Renal cortical epithelial cell (primary cell): ENCODE data around the gene MOG. TPM values are rescaled to one million over a fixed set of nuclear protein-coding genes. Genes with fewer than 3 reads are reported as not detected.
A peak's percentile ranks its signal among the peaks of the same experiment; 100 is the strongest.
"Not testable (repeated sequence)": the region's sequence is repeated elsewhere in the genome, so short reads cannot be mapped to it uniquely, and the experiment has no call there.

ENCODE experiments used
- DNase-seq: peaks from one replicate; pipeline ENCODE4 v3.0.0-alpha.2; 2011; ENCODE audit warnings: low read depth
- total RNA-seq: library from RNA; depleted of rRNA; stranded (reverse); fragments of >200 nt; gene quantifications from 2 replicates; pipeline ENCODE4 v1.2.3, GENCODE V29; 2014

Gene MOG
- total RNA-seq, 1 donor from 2014 or later, result not detected

DNA sequence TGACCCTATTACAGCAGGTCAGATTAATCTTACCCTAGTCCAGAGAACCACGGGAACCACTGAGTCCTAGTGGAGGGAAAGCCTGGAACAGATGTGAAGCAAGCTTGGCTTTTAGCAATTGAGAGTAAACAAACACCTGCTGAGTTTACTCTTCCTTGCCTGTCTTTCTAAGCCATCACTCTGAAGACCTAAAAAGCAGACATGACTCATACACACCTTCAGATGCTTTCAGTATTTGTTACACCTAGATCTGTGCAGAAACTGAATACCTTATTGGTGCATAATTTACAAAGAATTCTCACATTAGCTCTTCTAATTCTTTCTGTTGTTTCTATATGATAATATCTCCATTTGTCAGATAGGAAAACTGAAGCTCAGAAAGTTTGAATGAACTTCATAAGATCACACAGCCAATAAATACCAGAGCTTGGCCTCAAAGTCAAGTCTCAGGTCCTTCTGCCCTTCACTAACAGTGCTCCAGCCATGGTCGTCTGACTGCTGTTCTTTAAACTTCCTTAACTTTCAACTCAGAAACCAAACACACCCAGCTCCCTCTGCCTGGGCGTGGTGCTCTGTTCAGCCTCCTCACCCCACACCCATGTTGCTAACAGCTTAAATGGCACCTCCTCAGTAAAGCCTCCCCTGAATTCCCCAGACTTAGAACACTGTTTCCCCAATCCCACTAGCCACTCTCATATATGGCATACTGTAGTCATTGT, 15.3 kb upstream of the MOG start:
- DNase-seq, result no peak

DNA sequence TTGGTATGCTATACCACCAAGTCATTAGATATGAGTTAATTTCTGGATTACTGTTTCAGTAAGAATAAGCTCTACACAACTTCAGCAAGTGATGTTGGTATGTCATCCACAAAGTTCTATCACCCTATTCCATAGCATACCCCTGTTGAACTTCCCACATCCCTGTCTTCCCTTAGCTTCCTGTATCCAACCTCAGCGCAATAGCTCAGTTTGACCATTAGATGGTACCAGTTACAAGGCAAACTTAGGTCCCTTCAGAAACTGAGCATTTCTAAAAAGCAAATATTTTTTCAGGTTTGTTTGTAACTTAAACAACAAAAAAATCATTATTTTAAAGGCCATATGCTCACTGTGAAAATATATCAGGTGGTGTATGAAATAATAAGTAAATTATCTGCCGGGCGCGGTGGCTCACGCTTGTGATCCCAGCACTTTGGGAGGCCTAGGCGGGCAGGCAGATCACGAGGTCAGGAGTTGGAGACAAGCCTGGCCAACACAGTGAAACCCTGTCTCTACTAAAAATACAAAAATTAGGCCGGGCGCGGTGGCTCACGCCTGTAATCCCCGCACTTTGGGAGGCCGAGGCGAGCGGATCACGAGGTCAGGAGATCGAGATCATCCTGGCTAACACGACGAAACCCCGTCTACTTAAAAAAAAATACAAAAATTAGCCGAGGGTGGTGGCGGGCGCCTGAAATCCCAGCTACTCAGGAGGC, 8.8 kb upstream of the MOG start:
- peak; percentile 66 for DNase-seq

DNA sequence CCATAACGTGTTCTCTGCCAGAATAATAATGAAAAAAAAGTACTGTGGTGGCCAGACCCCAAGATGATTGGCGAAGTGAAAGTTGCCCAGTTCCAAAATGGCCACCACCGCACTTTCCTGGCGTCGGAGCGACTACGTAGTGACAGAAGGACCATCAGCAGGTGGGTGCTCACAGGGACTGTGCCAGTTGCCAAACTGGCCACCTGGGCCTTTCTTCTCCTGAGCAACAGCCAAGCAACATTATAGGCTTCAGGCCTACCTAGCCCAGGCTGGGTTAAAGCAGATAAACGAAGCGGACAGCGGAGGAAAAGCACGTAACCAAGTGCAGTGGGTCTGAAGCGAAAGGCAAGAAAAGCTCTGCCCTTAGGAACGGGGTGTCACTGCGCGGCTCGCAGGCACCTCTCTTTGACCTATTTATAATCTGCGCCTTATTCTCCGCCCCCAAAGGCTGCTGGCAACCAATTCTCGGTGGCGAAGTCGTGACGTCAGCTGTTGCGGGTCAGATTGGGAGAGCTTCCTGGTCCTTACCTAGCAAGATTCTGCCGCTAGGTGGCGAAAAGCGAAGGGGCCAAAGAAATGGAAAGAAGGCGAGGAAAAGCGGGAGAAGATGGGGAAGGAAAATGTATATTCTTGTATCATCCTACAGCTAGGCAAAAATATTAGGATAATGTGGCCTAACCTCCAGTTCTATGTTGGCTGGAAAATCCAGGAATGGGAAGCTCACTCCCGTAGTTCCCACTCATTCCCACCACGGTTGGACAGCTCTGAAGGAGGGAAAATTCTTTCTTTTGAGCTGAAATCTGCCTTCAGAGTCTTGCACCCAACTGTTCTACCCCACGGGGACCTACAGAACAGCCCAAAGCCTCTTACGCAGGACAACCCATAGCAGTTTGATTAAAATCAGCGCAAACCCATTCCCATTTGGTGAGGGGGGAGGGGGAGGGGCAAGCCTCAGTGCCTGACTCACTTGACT, 6.9 kb upstream of the MOG start:
- DNase-seq, result peak; percentile 90

DNA sequence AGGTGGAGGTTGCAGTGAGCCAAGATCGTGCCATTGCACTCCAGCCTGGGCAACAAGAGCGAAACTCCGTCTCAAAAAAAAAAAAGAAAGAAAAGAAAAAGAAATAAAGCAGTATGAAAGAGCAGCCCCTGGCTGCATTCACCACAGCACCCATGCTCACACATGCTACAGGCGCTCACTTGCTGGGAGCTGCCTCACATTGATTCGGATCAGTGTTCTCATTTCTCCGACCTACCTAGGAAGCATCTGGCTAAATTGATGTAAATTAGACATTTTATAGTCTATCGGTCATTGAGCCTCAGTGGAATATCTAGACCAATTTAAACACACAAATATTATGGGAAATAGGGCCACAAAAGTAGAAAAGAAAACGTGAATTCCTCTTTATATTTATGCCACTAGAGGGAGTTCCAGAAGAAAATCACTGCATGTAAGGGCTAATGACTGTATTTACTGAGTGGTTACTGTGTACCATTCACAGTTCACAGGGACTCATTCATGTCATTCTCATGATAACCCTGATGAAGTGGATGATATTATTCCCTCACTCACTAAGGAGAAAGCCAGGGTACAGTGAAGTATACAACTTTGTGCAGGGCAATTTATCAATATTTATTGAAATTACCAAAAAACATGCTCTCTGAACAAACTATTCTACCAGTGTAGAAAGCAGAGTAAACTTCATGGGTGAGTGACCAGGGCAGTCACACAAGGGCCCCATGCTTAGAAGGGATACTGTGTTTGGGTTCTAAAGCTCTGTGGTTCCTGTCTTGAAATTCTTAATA, 5.3 kb upstream of the MOG start:
- peak; percentile 47 for DNase-seq

DNA sequence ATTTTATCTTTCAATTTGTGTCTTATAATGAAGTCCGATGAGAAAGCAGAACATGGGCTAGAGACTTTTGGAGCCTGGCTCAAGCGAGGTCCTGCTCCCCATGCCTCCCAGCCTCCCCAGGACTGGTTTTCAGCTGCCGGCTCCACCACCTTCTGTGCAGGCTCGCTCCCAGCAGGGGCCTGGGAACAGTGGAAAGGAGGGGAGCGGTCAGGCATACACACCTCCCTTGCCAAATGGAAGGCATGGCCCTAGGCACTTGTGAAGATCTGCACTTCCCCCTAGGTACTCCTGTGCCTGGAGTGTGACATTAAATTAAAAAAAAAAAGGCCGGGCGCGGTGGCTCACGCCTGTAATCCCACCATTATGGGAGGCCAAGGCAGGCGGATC, 4.7 kb upstream of the MOG start:
- DNase-seq, result no peak

DNA sequence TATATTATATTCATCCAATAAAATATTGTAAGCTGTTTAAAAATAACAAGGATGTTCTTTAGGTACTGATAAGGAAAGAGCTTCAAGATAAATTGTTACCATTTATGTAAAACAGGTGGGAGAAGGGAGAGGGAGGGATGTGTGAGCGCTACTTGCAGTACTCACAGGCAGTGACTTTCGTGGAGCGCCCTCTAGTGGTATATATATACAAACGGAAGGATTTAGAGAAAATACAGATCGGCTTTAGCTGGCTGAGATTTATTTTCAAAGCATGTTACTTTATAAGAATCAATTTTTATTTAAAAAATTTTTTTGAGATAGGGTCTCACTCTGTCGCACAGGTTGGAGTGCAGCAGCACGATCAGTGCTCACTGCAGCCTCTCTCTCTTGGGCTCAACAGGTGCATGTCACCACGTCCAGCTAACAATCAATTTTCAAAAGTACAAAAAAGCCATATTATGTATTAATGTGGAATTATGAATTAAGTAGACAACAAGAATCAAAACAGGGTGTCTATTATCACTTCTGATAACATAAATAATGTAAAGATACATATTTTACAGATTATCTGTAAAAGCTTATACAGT, 3.3 kb upstream of the MOG start:
- DNase-seq, result peak; percentile 72

DNA sequence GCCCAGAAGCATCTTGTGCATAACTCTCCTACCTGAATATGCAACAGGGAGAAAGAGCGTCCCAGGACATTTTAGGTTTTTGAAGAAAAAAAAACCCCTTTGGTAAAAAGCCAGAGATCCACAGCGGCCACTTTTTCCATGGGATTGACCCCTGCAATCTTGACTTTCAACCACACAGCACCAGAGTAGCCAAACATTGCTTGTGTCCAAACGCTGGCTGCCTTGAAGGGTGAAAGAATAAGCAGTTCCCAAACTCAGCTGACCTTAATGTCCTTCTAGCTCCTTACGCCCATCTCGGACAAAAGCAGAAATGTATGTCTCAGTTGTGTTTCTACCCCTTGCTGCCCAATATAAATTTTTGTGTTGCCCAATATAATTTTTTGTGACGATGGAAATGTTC, 1.2 kb upstream of the MOG start:
- DNase-seq, result no peak

DNA sequence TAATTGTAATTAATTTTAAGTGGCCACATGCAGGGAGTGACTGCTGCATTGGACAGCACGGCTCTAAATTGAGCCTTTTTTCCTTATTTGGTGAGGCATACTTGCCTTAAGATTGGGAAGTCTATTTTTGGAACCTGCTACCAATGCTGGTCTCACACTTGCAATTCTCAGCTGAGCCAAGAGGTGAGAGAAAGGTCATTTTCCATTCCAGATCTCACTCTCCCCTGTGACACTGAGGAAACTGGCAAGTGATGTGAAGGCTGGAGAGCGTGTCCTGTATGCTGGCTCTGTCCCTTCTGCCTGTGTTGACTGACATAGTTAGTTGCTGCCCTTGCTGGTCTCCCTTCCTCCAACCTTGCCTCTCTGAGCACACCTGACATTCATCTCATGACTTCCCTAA, 735 bp upstream of the MOG start:
- DNase-seq, result no peak

DNA sequence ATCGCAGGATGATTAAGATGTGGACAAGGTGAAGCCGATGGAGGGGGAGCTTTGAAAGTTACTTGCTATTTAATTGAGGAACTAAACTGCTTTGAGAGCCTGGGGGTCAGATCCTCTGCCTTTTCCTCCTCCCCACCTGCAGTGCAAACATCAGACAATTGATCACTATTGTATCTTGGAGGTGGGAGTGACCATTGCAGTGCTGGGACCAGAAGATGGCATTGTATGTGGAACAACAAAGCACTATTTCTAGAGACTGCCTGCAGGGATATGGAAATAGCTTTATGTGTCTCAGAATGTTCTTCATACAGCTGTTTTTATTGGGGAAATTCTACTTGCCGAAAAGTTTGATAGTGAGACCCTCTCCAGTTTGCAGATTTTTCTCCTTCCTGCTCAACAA, 4.2 kb downstream of the MOG start:
- no peak for DNase-seq

DNA sequence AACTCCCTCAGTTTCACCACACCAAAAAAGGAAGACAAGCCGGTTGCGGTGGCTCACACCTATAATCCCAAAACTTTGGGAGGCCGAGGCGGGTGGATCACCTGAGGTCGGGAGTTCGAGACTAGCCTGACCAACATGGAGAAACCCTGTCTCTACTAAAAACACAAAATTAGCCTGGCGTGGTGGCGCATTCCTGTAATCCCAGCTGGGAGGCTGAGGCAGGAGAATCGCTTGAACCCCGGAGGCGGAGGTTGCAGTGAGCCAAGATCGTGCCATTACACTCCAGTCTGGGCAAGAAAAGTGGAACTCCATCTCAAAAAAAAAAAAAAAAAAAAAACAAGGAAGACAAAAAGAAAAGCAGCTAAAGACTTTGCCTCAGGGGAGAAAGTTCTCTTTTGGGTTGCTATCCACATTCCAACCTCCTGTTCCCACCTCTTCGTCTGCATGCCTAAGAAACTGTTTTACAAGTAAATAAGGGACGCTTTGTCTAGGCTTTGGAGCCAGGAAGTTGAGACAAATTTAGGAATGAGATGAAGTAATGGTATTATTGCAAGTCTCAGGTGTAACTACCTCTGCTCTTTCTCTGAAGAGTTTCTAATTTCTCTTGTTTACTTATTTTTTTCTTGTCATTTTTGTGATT, 4.7 kb downstream of the MOG start:
- DNase-seq, result peak; percentile 64

DNA sequence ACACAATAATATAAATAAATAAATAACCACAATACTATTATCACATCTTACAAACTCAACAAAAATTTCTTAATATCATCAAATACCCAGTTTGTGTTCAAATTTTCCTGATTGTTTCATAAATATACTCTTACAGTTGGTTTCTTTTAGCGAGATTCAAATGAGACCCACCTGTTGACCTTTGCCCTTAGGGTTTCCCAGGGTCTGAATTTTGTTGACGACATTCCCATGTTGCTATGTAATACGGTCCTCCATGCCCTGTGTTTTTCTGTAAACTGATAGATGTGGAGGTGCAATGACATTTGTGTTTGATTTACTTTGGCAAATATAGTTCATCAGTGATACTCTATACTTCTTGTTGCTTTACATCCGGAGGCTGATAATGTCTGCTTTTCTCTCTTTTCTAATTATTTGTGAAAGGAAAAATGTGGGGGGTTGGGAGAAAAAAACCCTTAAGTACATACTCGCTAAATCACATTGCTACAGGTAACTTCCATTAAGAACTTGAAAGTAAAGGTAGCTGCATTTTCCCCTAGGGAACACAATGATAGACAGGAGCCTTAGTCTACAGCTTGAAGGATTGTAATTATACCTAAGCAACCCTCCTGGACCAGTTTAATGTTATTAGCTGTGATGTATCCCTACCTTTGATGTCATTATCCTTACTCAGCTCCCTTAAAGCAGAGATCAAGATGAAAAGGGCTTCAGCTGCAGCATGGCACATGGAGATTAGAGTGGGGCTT, 6.6 kb downstream of the MOG start:
- no peak for DNase-seq

DNA sequence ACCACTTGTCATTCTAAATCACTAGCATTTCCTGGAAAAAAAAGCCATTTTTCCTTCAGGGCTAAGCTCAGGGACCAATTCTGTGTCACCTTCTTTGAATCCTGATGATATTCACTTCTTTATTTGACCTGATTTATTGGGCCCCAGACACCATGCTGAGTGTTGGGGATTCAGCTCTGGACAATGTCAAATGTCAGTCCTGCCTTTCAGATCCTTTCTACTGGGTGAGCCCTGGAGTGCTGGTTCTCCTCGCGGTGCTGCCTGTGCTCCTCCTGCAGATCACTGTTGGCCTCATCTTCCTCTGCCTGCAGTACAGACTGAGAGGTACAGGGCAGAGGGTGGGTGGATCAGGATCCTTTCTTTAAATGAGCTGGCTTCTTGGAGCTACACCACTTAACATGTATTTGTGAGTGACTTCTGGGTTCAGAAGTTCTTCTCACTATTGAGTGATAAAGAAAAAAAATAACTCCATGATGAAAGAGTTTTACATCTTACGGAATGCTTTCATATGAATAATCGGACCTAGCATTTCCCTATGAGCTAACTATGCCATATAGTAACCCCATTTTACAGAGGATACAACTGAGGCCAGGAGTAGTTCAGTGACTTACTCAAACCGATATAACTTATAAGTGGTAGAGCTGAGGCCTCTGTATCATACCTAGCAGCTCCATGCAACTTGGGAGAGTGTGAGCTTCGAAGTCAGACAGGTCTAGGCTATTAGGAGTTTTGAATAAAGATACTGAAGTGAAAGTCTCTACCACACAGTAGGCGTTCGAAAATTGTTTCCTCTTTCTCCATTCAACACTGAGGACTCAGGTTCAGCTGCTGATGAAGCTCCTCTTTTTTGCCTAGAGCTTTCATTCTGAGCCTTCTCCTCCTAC, 9.3 kb downstream of the MOG start:
- no peak for DNase-seq

DNA sequence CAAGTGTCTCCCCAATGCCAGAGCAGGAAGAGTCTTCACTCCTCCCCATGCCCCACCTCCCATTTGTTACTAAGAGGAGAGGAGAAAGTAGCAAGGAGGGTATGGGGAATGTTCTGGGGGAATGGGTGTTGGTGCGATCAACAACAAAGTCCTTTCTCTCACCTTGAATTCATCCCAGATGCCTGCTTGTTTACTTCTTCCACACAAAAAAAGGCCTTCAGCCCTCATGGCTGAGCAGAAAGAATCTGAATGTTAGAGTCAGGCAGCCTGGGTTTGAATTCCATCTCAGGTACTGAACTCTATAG, 9.9 kb downstream of the MOG start:
- DNase-seq, result no peak

DNA sequence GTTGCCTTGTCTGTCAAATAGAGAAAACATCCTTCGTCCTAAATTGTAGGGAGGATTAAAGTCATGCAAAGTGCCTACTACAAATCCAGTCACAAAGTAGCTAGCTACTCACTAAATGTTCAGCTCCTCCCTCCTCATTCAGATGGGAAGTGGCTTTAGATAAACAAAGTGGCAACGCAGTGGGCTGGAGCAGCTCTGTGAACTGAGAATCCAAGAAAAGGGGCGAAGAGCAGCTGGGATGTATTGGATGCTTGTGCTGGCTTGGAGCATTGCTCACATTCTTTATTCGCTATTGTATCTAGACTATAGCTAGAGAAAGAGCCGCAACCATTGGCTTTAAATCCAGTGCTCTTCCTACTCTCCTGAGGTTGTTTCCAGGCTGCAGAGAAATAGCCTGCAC, 10.3 kb downstream of the MOG start:
- no peak for DNase-seq

DNA sequence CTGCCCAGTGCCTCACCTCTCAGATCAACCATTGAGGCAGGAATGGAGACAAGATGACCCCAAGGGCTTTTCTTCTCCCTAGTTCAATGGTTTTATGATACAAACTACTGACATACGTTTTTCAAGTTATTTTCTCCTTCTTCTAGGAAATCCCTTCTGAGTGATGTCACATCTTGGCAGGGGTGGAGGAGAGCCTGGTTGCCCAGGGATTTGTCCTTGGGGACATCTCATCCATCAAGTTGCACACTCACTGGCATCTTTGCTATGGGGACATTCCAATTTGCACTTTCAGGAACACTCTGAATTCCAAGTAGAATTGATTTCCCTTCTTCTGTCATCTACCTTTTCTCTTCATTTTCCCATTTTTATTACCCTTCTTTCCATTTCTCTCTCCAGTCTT, 14.1 kb downstream of the MOG start:
- DNase-seq, result no peak

DNA sequence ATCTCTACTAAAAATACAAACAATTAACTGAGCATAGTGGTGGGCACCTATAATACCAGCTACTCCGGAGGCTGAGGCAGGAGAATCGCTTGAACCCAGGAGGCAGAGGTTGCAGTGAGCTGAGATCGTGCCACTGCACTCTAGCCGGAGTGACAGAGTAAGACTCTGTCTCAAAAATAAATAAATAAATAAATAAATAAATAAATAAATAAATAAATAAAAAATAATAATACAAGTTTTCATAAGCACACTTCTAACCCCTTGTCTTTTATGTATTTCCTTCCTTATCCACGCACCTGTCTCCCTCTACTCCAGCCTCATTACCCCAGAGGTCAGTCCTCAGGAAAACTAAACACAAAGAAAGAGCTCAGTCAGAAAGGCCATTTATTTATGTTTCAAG, 15.2 kb downstream of the MOG start:
- DNase-seq, result not testable (repeated sequence)

DNA sequence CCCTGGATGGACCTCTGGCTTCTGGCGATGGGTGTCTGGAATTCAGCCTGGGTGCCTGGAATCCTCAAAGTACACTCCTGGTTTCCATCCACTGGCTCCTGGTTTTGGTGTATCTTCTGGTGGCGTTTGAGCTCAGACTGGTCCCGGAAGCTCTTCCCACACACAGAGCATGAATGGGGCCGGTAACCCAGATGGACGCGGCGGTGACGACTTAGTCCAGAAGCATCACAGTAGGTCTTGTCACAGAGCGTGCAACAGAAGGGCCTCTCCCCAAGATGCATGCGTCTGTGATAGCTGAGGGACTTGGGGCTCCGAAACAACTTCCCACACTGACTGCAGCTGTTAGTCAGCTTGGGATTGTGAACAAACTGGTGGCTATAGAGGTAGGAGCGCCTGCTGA, 16.3 kb downstream of the MOG start:
- DNase-seq, result no peak

DNA sequence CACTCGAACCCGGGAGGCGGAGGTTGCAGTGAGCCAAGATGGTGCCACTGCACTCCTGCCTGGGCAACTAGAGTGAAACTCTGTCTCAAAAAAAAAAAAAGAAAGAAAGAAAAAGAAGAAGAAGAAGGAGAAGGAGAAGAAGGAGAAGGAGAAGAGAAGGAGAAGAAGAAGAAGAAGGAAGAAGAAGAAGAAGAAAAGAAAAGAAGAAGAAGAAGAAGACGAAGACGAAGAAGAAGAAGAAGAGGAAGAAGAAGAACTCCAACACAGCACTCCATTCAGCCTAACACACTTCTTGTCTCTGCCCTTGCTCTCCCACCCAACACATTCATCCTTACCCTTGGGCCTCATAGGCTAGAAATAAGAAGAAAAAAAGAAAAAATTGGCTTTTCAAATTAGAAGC, 17.1 kb downstream of the MOG start:
- no peak for DNase-seq

DNA sequence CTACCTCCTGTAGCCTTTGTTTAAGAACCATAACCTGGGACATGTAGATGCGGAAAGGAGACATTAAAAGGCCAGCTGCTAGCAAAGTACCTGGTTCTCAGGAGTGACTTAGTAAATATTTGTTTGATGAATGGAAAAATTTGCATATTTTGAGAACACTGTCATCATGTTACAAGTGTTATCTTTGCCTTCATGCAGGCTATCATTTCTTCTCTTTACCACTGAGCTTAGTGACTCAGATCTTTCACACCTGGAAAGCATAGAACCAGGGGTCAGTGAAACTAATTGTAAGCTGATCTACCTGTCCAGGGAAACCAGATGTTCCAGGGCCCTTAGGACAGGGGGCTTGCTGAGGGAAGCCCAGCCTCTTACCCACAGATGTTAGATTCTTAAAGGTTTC, 18.7 kb downstream of the MOG start:
- DNase-seq, result no peak
